Transverse colon (tissue), 4 donors: ENCODE results near the gene HS2ST1. TPM values are rescaled to one million over a fixed set of nuclear protein-coding genes. Genes with fewer than 3 reads are reported as not detected.
A peak's percentile ranks its signal among the peaks of the same experiment; 100 is the strongest.

ENCODE experiments used
- DNase-seq: peaks from one replicate; pipeline ENCODE4 v3.0.0-alpha.2; 2019
- H3K27ac ChIP-seq, 4 donors: fragments of 200-600 bp; sonication (generic); 2 replicates each; pipeline ENCODE4 v1.5.1; 2016 to 2018; ENCODE audit warnings: inconsistent platforms in 4 of 4
- H3K27me3 ChIP-seq: fragments of 200-600 bp; sonication (generic); 2 replicates; pipeline ENCODE4 v1.5.1; 2017; ENCODE audit warnings: inconsistent platforms
- H3K36me3 ChIP-seq, 4 donors: fragments of 200-600 bp; sonication (generic); 2 replicates each; pipeline ENCODE4 v1.5.1; 2017 to 2019; ENCODE audit warnings: inconsistent platforms in 4 of 4
- H3K4me1 ChIP-seq, 4 donors: fragments of 200-600 bp; sonication (generic); 2 replicates each; pipeline ENCODE4 v1.5.1; 2017 to 2020; ENCODE audit warnings: inconsistent platforms in 4 of 4
- H3K4me3 ChIP-seq, 4 donors: fragments of 200-600 bp; sonication (generic); 1 replicate in 1 of 4; 2 replicates in 3 of 4; pipeline versions ENCODE4 v1.5.1 to v1.6.1; 2017 to 2019; ENCODE audit warnings: inconsistent platforms in 4 of 4
- H3K9me3 ChIP-seq, 2 donors: fragments of 200-600 bp; sonication (generic); 2 replicates each; pipeline ENCODE4 v1.5.1; 2017 to 2019; ENCODE audit warnings: inconsistent platforms in 2 of 2
- EP300 ChIP-seq: sonication (generic); formaldehyde crosslinking; IDR thresholded peaks from one replicate; pipeline ENCODE4 v1.6.1; 2017; ENCODE audit warnings: antibody characterized with exemption, low read depth
- POLR2A ChIP-seq: fragments of 450-650 bp; IDR thresholded peaks from one replicate; pipeline ENCODE4 v1.6.1; 2016; ENCODE audit warnings: antibody characterized with exemption, mild to moderate bottlenecking, moderate library complexity
- POLR2AphosphoS5 ChIP-seq, 3 donors: sonication (generic); formaldehyde crosslinking; IDR thresholded peaks; one replicate each; pipeline ENCODE4 v1.6.1; 2016; ENCODE audit warnings: antibody characterized with exemption in 3 of 3
- WGBS, 2 donors: methylation state at CpG; one replicate each; pipeline ENCODE4 v1.1.5; 2018; ENCODE audit warnings: low coverage in 1 of 2; 5-methylcytosine and 5-hydroxymethylcytosine counted together
- in situ Hi-C, 4 donors: fragments of 200-750 bp; cut with MboI; loops; one replicate each; pipeline versions ENCODE4 v1.15.0 to v1.15.1; 2017; ENCODE audit warnings: low sequenced_read_pairs in 3 of 4, low pct_ligation_motif_present in 1 of 4, low pct_unique_long_range_greater_than_20kb in 1 of 4
- intact Hi-C: fragments of 100-400 bp; cut with DNase I; formaldehyde crosslinking; loops from one replicate; pipeline ENCODE4 v1.15.1; 2023; ENCODE audit warnings: low total_unique reads
- total RNA-seq, 4 donors: library from RNA; depleted of rRNA; stranded (reverse); fragments of >200 nt; gene quantifications; one replicate each; pipeline ENCODE4 v1.1.0, GENCODE V29; 2016
- TF ChIP-seq, protein P1 (sequence below), 5 experiments: fragments of 200-600 bp in 3 of 5; fragments of 450-650 bp in 2 of 5; sonication (generic) in 3 of 5; IDR thresholded peaks; 1 replicate in 2 of 5; 2 replicates in 3 of 5; pipeline ENCODE4 v1.5.1; 2016 to 2017; ENCODE audit warnings: antibody characterized with exemption in 5 of 5, inconsistent platforms in 3 of 5, mild to moderate bottlenecking in 2 of 5, moderate library complexity in 1 of 5

HS2ST1 gene
- total RNA-seq, 4 donors from 2014 or later: 1.9 to 17.1 (median 9.9) TPM

DNA sequence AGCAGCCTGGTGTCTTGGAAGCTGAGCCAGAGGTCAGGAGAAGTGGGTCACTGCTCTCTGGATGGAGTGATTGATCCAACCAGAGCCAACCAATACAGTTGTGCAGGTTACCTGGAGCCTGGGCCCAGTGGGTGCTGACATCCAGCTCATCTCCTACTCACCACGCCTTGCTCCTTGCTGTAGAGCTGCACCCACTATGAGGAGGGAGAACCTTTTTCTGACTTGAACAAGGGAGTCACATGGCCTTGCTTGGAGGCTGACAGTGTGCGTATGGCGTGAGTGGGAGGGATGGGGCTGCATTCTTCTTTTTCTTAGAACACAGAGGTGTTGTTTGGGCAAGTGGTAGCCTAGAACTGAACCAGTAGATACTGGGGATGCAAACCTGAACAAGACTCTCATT, 213.1 kb downstream of the HS2ST1 start:
- intact Hi-C loops: no loop called here
- DNase-seq: no peak
- in situ Hi-C loops: loop anchor here in 3 of 4 donors (25.0 kb wide), 1 partner anchor 835 kb away; no protein-coding TSS in a partner anchor
- Histone ChIP-seq H3K36me3 (no peaks in the 10 kb centered on the region), H3K27me3 (no peaks in the 10 kb centered on the region), H3K27ac (no peak overlapping the region), H3K4me1 (peaks cover 0 to 7% (median 0%) of the 10 kb centered on the region in 4 donors), H3K9me3 (no peaks in the 10 kb centered on the region), H3K4me3 (no peak overlapping the region)
- WGBS, 2 donors: 88% methylated on average over 3 of the region's 3 CpGs; no CpG with 5 or more reads in 1 of the 2 donors
- TF ChIP-seq POLR2A: no peak

DNA sequence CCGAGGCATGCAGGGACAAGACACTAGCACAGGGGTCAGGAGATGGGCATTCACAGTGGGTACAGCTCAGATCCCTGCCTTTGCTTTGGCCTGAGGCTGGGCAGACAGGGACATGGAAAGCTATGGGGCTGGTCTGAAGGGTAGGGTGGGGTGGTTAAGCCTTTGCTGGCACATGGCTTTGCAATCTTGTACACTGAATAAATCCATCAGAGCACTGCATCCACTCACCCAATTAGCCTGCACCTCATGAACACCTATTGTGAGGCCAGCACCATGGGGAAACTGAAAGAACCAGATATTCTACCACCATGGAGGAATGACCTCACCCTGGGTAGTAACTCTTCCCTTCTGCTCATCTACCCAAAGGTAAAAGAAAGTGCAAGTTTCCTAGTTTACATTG, 214.6 kb downstream of the HS2ST1 start:
- no peaks in the 10 kb centered on the region for H3K9me3 ChIP-seq

DNA sequence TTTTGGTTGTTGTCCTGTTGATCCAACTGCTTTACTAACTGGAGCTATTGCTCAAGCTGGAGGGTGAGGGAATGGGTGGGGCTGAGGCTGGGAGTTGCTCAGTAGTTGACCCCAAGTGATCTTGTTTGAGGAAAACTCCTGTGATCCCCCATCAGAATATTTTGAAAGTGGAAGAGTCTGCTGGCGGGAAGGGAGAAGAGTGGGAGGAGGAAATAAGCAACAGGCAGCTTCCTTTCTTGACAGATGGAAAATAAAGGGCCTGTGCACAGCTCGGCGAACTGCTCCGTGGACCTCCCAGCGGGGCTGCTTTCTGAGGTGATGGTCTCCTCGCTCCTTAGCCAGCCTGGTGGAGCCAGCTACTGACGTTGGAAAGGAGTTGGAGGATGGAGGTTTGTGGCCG, 215.2 kb downstream of the HS2ST1 start:
- Histone ChIP-seq H3K27ac (peak overlapping the region; percentile 9 to 54 (median 48)), H3K4me1 (peaks cover 0 to 7% (median 0%) of the 10 kb centered on the region in 4 donors), H3K36me3 (no peaks in the 10 kb centered on the region), H3K27me3 (no peaks in the 10 kb centered on the region), H3K4me3 (peak overlapping the region in 1 of 4 donors; percentile 11), H3K9me3 (no peaks in the 10 kb centered on the region)
- in situ Hi-C loops: loop anchor here in 3 of 4 donors (25.0 kb wide), 1 partner anchor 833 kb away; no protein-coding TSS in a partner anchor
- intact Hi-C loops: no loop called here
- no peak for DNase-seq
- WGBS, 2 donors: 70 to 75% methylated on average over 5 to 8 of the region's 8 CpGs
- no peak for TF ChIP-seq POLR2AphosphoS5 (IDR thresholded peaks at IDR 0.05)
- TF ChIP-seq EP300: no peak
- TF ChIP-seq, protein P1, sequence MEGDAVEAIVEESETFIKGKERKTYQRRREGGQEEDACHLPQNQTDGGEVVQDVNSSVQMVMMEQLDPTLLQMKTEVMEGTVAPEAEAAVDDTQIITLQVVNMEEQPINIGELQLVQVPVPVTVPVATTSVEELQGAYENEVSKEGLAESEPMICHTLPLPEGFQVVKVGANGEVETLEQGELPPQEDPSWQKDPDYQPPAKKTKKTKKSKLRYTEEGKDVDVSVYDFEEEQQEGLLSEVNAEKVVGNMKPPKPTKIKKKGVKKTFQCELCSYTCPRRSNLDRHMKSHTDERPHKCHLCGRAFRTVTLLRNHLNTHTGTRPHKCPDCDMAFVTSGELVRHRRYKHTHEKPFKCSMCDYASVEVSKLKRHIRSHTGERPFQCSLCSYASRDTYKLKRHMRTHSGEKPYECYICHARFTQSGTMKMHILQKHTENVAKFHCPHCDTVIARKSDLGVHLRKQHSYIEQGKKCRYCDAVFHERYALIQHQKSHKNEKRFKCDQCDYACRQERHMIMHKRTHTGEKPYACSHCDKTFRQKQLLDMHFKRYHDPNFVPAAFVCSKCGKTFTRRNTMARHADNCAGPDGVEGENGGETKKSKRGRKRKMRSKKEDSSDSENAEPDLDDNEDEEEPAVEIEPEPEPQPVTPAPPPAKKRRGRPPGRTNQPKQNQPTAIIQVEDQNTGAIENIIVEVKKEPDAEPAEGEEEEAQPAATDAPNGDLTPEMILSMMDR (IDR thresholded peaks at IDR 0.05): no peak
- TF ChIP-seq POLR2A: no peak

More for the DNA sequence above, 214.6 kb downstream of the HS2ST1 start:
- Histone ChIP-seq H3K27me3 (no peaks in the 10 kb centered on the region), H3K36me3 (no peaks in the 10 kb centered on the region), H3K4me1 (peaks cover 0 to 7% (median 0%) of the 10 kb centered on the region in 4 donors), H3K4me3 (no peak overlapping the region), H3K27ac (peak overlapping the region in 2 of 4 donors; percentile 15 to 54)
- in situ Hi-C loops (loop anchor here in 3 of 4 donors (25.0 kb wide), 1 partner anchor 833 kb away; no protein-coding TSS in a partner anchor), intact Hi-C loops (no loop called here)
- no peak for DNase-seq
- TF ChIP-seq POLR2A (no peak), POLR2AphosphoS5 (IDR thresholded peaks at IDR 0.05) (no peak), EP300 (no peak)
- TF ChIP-seq, protein P1 (IDR thresholded peaks at IDR 0.05): no peak
- WGBS, 2 donors: 71 to 73% methylated on average over 1 of the region's 1 CpG

DNA sequence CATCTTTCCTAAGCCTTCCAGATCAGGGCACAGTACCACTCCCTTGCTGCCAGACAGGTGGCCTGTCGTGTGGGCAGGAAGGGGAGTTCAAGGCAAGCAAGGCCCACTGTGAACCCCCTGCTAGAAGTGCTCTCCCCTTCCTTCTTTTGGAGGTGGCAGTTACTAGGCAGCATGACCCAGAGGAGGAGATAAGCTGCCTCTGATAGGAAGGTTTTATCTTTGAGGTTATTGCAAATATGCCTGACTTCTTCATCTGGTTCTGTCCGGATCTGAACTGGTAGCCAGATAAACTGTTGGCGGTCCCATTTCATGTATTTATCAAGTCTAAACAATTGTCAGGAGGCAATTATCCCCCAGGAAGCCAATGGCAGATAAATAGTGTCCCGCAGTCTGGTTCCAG, 216.0 kb downstream of the HS2ST1 start:
- no peak for DNase-seq
- Histone ChIP-seq H3K9me3 (no peaks in the 10 kb centered on the region), H3K27ac (peak overlapping the region in 2 of 4 donors; percentile 44 to 54), H3K27me3 (no peaks in the 10 kb centered on the region), H3K4me3 (no peak overlapping the region), H3K4me1 (peaks cover 0 to 7% (median 0%) of the 10 kb centered on the region in 4 donors), H3K36me3 (no peaks in the 10 kb centered on the region)
- WGBS, 2 donors: 81 to 100% methylated on average over 1 to 4 of the region's 4 CpGs
- intact Hi-C loops (no loop called here), in situ Hi-C loops (loop anchor here in 3 of 4 donors (25.0 kb wide), 1 partner anchor 832 kb away; no protein-coding TSS in a partner anchor)
- TF ChIP-seq, protein P1 (IDR thresholded peaks at IDR 0.05): no peak
- TF ChIP-seq EP300 (no peak), POLR2AphosphoS5 (IDR thresholded peaks at IDR 0.05) (no peak), POLR2A (no peak)
